Astrocyte (in vitro differentiated cells and primary cell): ENCODE results near the gene PYROXD2. TPM values are rescaled to one million over a fixed set of nuclear protein-coding genes. Genes with fewer than 3 reads are reported as not detected.

ENCODE experiments used
- DNase-seq: peaks from one replicate; pipeline ENCODE4 v3.0.0-alpha.2; 2010; ENCODE audit warnings: low read depth
- FAIRE-seq: peaks from 2 replicates; lab custom pipeline; 2011; peaks lifted over from hg19 to GRCh38; lab: Jason Lieb, UNC
- H2AFZ ChIP-seq: 2 replicates; pipeline ENCODE4 v1.6.0; 2012; ENCODE audit warnings: low read depth, low read length, inconsistent platforms
- H3K27ac ChIP-seq: 2 replicates; pipeline ENCODE4 v1.5.1; 2011; ENCODE audit warnings: low read depth, low read length, inconsistent platforms
- H3K27me3 ChIP-seq: 2 replicates; pipeline ENCODE4 v1.6.0; 2011; ENCODE audit warnings: low read length, inconsistent platforms; ENCODE audit not compliant: insufficient read depth
- H3K36me3 ChIP-seq: 2 replicates; pipeline ENCODE4 v1.5.1; 2011; ENCODE audit warnings: low read length, inconsistent platforms; ENCODE audit not compliant: insufficient read depth
- H3K4me1 ChIP-seq: 2 replicates; pipeline ENCODE4 v1.5.1; 2011; ENCODE audit warnings: low read length, inconsistent platforms; ENCODE audit not compliant: insufficient read depth
- H3K4me2 ChIP-seq: 2 replicates; pipeline ENCODE4 v1.6.0; 2012; ENCODE audit warnings: low read length, inconsistent platforms
- H3K4me3 ChIP-seq: 2 replicates; pipeline ENCODE4 v1.5.1; 2011; ENCODE audit warnings: low read depth, mild to moderate bottlenecking, low read length, inconsistent platforms; ENCODE audit not compliant: insufficient read depth
- H3K79me2 ChIP-seq: 2 replicates; pipeline ENCODE4 v1.6.0; 2012; ENCODE audit warnings: mild to moderate bottlenecking, low read length, inconsistent platforms; ENCODE audit not compliant: insufficient read depth
- H3K9ac ChIP-seq: 2 replicates; pipeline ENCODE4 v1.6.0; 2012; ENCODE audit warnings: mild to moderate bottlenecking, low read length, inconsistent platforms
- H3K9me3 ChIP-seq: 2 replicates; pipeline ENCODE4 v1.5.1; 2012; ENCODE audit warnings: low read depth, mild to moderate bottlenecking, low read length, inconsistent platforms; ENCODE audit not compliant: insufficient read depth
- H4K20me1 ChIP-seq: 2 replicates; pipeline ENCODE4 v1.6.0; 2012; ENCODE audit warnings: low read length, inconsistent platforms; ENCODE audit not compliant: insufficient read depth
- H3K27ac Mint-ChIP-seq: one replicate; pipeline ENCODE4 v1.8.0; 2021; ENCODE audit warnings: mild to moderate bottlenecking, mixed read lengths; ENCODE audit not compliant: unreplicated experiment
- H3K27me3 Mint-ChIP-seq: one replicate; pipeline ENCODE4 v1.8.0; 2021; ENCODE audit warnings: low read depth, mixed read lengths; ENCODE audit not compliant: unreplicated experiment
- H3K36me3 Mint-ChIP-seq: one replicate; pipeline ENCODE4 v1.8.0; 2021; ENCODE audit warnings: low read depth, mixed read lengths; ENCODE audit not compliant: unreplicated experiment
- H3K4me1 Mint-ChIP-seq: one replicate; pipeline ENCODE4 v1.8.0; 2021; ENCODE audit warnings: low read depth, mixed read lengths; ENCODE audit not compliant: unreplicated experiment
- H3K4me3 Mint-ChIP-seq: one replicate; pipeline ENCODE4 v1.8.0; 2021; ENCODE audit warnings: mild to moderate bottlenecking, moderate library complexity, mixed read lengths; ENCODE audit not compliant: unreplicated experiment
- H3K9me3 Mint-ChIP-seq: one replicate; pipeline ENCODE4 v1.8.0; 2021; ENCODE audit warnings: mild to moderate bottlenecking, mixed read lengths; ENCODE audit not compliant: unreplicated experiment
- EZH2 ChIP-seq: IDR thresholded peaks from 2 replicates; pipeline ENCODE4 v1.6.1; 2012; ENCODE audit warnings: mild to moderate bottlenecking, low read length, inconsistent platforms; ENCODE audit not compliant: insufficient read depth
- total RNA-seq: library from RNA; stranded (reverse); gene quantifications from 2 replicates; pipeline ENCODE4 v1.2.1, GENCODE V29; 2021
- TF ChIP-seq, protein P1 (sequence below): IDR thresholded peaks from 2 replicates; pipeline ENCODE4 v1.5.1; 2011; ENCODE audit warnings: low read depth, mild to moderate bottlenecking, inconsistent platforms, low read length, moderate library complexity; ENCODE audit not compliant: insufficient read depth

PYROXD2 gene
- total RNA-seq, 1 donor from 2014 or later = 4.5 TPM

DNA sequence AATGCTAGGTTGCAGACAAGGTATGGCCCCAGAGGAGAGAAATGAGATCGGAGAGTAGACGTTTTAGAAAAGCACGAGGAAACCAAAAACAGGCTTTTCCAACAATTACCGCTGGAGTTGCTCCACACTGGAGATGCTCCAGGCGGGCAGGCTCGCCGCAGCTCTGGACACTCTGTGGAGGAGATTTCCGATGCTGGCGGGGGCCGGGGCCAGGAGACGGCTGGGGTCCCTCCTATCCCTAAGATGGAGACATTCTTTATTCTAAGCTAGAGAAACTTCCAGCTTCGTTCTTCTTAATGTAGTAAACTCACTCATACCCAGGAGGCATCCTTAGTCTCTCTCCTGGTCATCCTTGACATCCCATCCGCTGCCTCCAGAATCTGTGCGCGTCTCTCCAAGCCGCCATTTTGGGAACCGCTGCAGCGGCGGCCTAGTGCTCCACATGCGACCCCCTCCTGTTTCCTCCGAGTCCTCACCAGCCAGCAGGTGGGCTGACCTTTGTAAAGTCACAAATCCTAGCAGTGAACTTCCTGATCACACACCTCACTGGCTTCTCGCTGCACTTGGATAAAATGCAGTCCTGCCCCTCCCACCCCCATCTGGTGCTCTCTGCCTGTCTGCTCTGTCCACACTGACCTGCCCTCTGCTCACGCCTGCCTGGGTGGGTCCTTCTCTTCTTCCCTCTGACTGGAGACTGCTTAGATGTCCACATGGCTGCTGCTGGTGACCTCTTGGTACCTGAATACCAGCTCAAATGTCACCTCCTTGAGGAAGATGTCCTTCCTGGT lies 11.9 kb downstream of the PYROXD2 start:
- H3K27me3 Mint-ChIP-seq = peaks cover 10% of the 10 kb centered on the region
- H3K36me3 Mint-ChIP-seq = peaks cover 3% of the 10 kb centered on the region
- Histone ChIP-seq H3K4me1 (peaks cover 9% of the 10 kb centered on the region), H3K9me3 (no peaks in the 10 kb centered on the region), H3K4me3 (no peak overlapping the region), H4K20me1 (no peaks in the 10 kb centered on the region), H3K79me2 (no peaks in the 10 kb centered on the region), H3K27me3 (no peaks in the 10 kb centered on the region), H3K9ac (no peak overlapping the region), H3K27ac (no peak overlapping the region), H3K36me3 (no peaks in the 10 kb centered on the region), H3K4me2 (no peak overlapping the region), H2AFZ (no peak overlapping the region)
- H3K27ac Mint-ChIP-seq = peak overlapping the region; percentile 75
- DNase-seq (no peak), FAIRE-seq (no peak)
- peaks cover 2% of the 10 kb centered on the region for H3K9me3 Mint-ChIP-seq
- H3K4me1 Mint-ChIP-seq = peaks cover 21% of the 10 kb centered on the region
- TF ChIP-seq EZH2 = no peak
- TF ChIP-seq, protein P1, sequence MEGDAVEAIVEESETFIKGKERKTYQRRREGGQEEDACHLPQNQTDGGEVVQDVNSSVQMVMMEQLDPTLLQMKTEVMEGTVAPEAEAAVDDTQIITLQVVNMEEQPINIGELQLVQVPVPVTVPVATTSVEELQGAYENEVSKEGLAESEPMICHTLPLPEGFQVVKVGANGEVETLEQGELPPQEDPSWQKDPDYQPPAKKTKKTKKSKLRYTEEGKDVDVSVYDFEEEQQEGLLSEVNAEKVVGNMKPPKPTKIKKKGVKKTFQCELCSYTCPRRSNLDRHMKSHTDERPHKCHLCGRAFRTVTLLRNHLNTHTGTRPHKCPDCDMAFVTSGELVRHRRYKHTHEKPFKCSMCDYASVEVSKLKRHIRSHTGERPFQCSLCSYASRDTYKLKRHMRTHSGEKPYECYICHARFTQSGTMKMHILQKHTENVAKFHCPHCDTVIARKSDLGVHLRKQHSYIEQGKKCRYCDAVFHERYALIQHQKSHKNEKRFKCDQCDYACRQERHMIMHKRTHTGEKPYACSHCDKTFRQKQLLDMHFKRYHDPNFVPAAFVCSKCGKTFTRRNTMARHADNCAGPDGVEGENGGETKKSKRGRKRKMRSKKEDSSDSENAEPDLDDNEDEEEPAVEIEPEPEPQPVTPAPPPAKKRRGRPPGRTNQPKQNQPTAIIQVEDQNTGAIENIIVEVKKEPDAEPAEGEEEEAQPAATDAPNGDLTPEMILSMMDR = no peak
- peak overlapping the region; percentile 68 for H3K4me3 Mint-ChIP-seq

DNA sequence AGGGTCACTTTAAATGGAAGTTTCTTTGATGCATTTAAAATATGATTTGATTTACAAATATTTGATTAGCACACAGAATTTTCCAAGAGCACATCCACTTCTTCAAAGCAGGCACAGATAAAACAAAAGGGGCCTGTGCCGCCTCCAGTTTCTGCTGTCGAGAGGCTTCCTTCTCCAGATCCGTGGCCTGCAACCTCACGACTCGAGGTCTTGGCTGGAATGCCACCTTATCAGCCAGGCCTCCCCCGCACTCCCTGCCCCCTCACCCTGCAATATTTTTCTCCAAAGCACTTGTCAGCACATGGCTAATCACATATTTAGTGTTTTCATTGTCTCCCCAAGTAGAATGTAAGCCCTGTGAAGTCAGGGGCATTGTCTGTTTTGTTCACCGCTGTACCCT lies 12.5 kb downstream of the PYROXD2 start:
- Mint-ChIP-seq H3K36me3 (peaks cover 3% of the 10 kb centered on the region), H3K4me3 (no peak overlapping the region), H3K27ac (no peak overlapping the region), H3K27me3 (peaks cover 10% of the 10 kb centered on the region), H3K4me1 (peaks cover 21% of the 10 kb centered on the region), H3K9me3 (peaks cover 2% of the 10 kb centered on the region)
- TF ChIP-seq, protein P1 = no peak
- no peak for TF ChIP-seq EZH2
- no peak overlapping the region for H3K4me2 ChIP-seq
- H2AFZ ChIP-seq = no peak overlapping the region
- H3K79me2 ChIP-seq = no peaks in the 10 kb centered on the region
- H3K9me3 ChIP-seq = no peaks in the 10 kb centered on the region
- H3K27ac ChIP-seq = no peak overlapping the region
- H3K36me3 ChIP-seq = no peaks in the 10 kb centered on the region
- no peak for DNase-seq
- H3K4me1 ChIP-seq = peaks cover 9% of the 10 kb centered on the region
- H3K9ac ChIP-seq = no peak overlapping the region
- H4K20me1 ChIP-seq = no peaks in the 10 kb centered on the region
- no peak for FAIRE-seq
- H3K27me3 ChIP-seq = no peaks in the 10 kb centered on the region
- no peak overlapping the region for H3K4me3 ChIP-seq

DNA sequence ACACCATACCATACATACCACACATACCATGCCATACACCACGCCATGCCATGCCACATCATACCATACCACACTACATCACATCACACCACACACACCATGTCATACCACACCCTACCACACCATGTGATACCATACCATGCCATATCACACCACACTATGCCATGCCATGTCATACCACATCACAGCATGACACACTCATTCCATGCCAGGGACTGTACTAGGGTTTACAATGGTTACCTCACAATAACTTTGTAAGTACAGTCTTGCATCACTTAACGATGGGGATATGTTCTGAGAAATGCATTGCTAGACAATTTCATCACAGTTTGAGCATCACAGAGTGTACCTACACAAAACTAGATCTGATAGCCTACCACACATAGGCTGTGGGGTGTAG lies 14.5 kb downstream of the PYROXD2 start:
- H3K4me2 ChIP-seq = no peak overlapping the region
- FAIRE-seq = no peak
- H3K9me3 ChIP-seq = no peaks in the 10 kb centered on the region
- no peaks in the 10 kb centered on the region for H4K20me1 ChIP-seq
- H3K4me3 ChIP-seq = no peak overlapping the region
- no peak overlapping the region for H2AFZ ChIP-seq
- Mint-ChIP-seq H3K36me3 (peaks cover 3% of the 10 kb centered on the region), H3K4me1 (peaks cover 21% of the 10 kb centered on the region), H3K4me3 (no peak overlapping the region), H3K27ac (no peak overlapping the region), H3K9me3 (peaks cover 2% of the 10 kb centered on the region), H3K27me3 (peaks cover 5% of the 10 kb centered on the region)
- TF ChIP-seq, protein P1 = no peak
- TF ChIP-seq EZH2 = no peak
- H3K9ac ChIP-seq = no peak overlapping the region
- no peak overlapping the region for H3K27ac ChIP-seq
- peaks cover 9% of the 10 kb centered on the region for H3K4me1 ChIP-seq
- no peaks in the 10 kb centered on the region for H3K36me3 ChIP-seq
- no peaks in the 10 kb centered on the region for H3K79me2 ChIP-seq
- no peaks in the 10 kb centered on the region for H3K27me3 ChIP-seq
- DNase-seq = no peak
